Neural cell (in vitro differentiated cells): ENCODE measurements around the gene PIGT. TPM values are rescaled to one million over a fixed set of nuclear protein-coding genes. Genes with fewer than 3 reads are reported as not detected.

Source experiments
- H2AFZ ChIP-seq: fragments of 200-600, 300-800 bp; sonication (generic), shearing (Covaris generic); 2 replicates; pipeline ENCODE4 v1.6.0; 2014; ENCODE audit warnings: low read depth, mild to moderate bottlenecking, antibody characterized with exemption, low read length, moderate library complexity
- H3F3A ChIP-seq: fragments of 200-600 bp; shearing (Covaris generic); 2 replicates; pipeline ENCODE4 v1.6.1; 2016; ENCODE audit warnings: mild to moderate bottlenecking, moderate library complexity, mixed read lengths, antibody characterized with exemption, low read length; ENCODE audit not compliant: insufficient read depth, poor library complexity, severe bottlenecking
- H3K27ac ChIP-seq: fragments of 200-600, 300-800 bp; sonication (generic), shearing (Covaris generic); 2 replicates; pipeline ENCODE4 v1.5.1; 2014; ENCODE audit warnings: mild to moderate bottlenecking, low read length, moderate library complexity
- H3K27me3 ChIP-seq: fragments of 300-800, 200-600 bp; sonication (generic), shearing (Covaris generic); 2 replicates; pipeline ENCODE4 v1.6.0; 2014; ENCODE audit warnings: mild to moderate bottlenecking, low read depth, low read length, moderate library complexity; ENCODE audit not compliant: insufficient read depth
- H3K36me3 ChIP-seq: fragments of 300-800, 200-600 bp; sonication (generic), shearing (Covaris generic); 2 replicates; pipeline ENCODE4 v1.5.1; 2014; ENCODE audit warnings: mild to moderate bottlenecking, antibody characterized with exemption, low read length, moderate library complexity; ENCODE audit not compliant: insufficient read depth
- H3K4me2 ChIP-seq: fragments of 300-800, 200-600 bp; sonication (generic), shearing (Covaris generic); 2 replicates; pipeline ENCODE4 v1.6.0; 2014; ENCODE audit warnings: mild to moderate bottlenecking, low read length
- H3K4me3 ChIP-seq: fragments of 300-800, 200-600 bp; sonication (generic), shearing (Covaris generic); 2 replicates; pipeline ENCODE4 v1.5.1; 2014; ENCODE audit warnings: mild to moderate bottlenecking, low read length, moderate library complexity
- H3K79me2 ChIP-seq: fragments of 200-600 bp; shearing (Covaris generic); replicated peaks from 2 replicates; pipeline ENCODE4 v1.6.0; 2014; ENCODE audit warnings: mild to moderate bottlenecking, low read length, moderate library complexity; ENCODE audit not compliant: insufficient read depth
- H3K9ac ChIP-seq: fragments of 300-800, 200-600 bp; sonication (generic), shearing (Covaris generic); 2 replicates; pipeline ENCODE4 v1.6.1; 2016; ENCODE audit warnings: mild to moderate bottlenecking, low read length, mixed read lengths
- H3K9me2 ChIP-seq: fragments of 200-600 bp; shearing (Covaris generic); 2 replicates; pipeline ENCODE4 v1.6.1; 2016; ENCODE audit warnings: mild to moderate bottlenecking, low read length, mixed read lengths; ENCODE audit not compliant: insufficient read depth
- H3K9me3 ChIP-seq: fragments of 200-600, 300-800 bp; sonication (generic), shearing (Covaris generic); 2 replicates; pipeline ENCODE4 v1.6.1; 2016; ENCODE audit warnings: mild to moderate bottlenecking, mixed run types, low read length, moderate library complexity, mixed read lengths
- H4K20me1 ChIP-seq: fragments of 200-600 bp; shearing (Covaris generic); 2 replicates; pipeline ENCODE4 v1.6.1; 2016; ENCODE audit warnings: mild to moderate bottlenecking, mixed run types; ENCODE audit not compliant: insufficient read depth
- EP300 ChIP-seq: fragments of 450-650 bp; conservative IDR thresholded peaks from 2 replicates; pipeline ENCODE4 v1.6.1; 2014; ENCODE audit warnings: antibody characterized with exemption, mild to moderate bottlenecking, moderate library complexity; ENCODE audit not compliant: poor library complexity, severe bottlenecking
- EZH2 ChIP-seq: fragments of 200-600, 300-800 bp; shearing (Covaris generic), sonication (generic); IDR thresholded peaks from 2 replicates; pipeline ENCODE4 v1.6.1; 2014; ENCODE audit warnings: antibody characterized with exemption, low read length, borderline replicate concordance, mild to moderate bottlenecking; ENCODE audit not compliant: insufficient read depth, poor library complexity, severe bottlenecking
- MXI1 ChIP-seq: fragments of 450-650 bp; conservative IDR thresholded peaks from 2 replicates; pipeline ENCODE4 v1.6.1; 2014; ENCODE audit warnings: antibody characterized with exemption, mild to moderate bottlenecking; ENCODE audit not compliant: poor library complexity, severe bottlenecking
- POLR2AphosphoS5 ChIP-seq: IDR thresholded peaks from 2 replicates; pipeline ENCODE4 v1.6.1; 2012
- RAD21 ChIP-seq: fragments of 450-650 bp; conservative IDR thresholded peaks from 2 replicates; pipeline ENCODE4 v1.6.1; 2014; ENCODE audit warnings: antibody characterized with exemption, mild to moderate bottlenecking, moderate library complexity
- SMC3 ChIP-seq: fragments of 450-650 bp; conservative IDR thresholded peaks from 2 replicates; pipeline ENCODE4 v1.6.1; 2014; ENCODE audit warnings: antibody characterized with exemption, mild to moderate bottlenecking, moderate library complexity; ENCODE audit not compliant: poor library complexity
- TAF1 ChIP-seq: IDR thresholded peaks from 2 replicates; pipeline ENCODE4 v1.6.1; 2012; ENCODE audit warnings: low read depth
- polyA plus RNA-seq: library from polyadenylated mRNA; depleted of rRNA; stranded (reverse); fragments of >200 nt; gene quantifications from 2 replicates; pipeline ENCODE4 v1.2.3, GENCODE V29; 2014
- TF ChIP-seq, protein P1 (sequence below): fragments of 450-650 bp; IDR thresholded peaks from 2 replicates; pipeline ENCODE4 v1.5.1; 2014; ENCODE audit warnings: antibody characterized with exemption, mild to moderate bottlenecking, moderate library complexity; ENCODE audit not compliant: poor library complexity, severe bottlenecking
- TF ChIP-seq, protein P2 (sequence below): IDR thresholded peaks from 2 replicates; pipeline ENCODE4 v1.6.1; 2012; ENCODE audit warnings: borderline replicate concordance

Gene PIGT
- polyA plus RNA-seq, 1 donor from 2014 or later = 24.3 TPM

DNA sequence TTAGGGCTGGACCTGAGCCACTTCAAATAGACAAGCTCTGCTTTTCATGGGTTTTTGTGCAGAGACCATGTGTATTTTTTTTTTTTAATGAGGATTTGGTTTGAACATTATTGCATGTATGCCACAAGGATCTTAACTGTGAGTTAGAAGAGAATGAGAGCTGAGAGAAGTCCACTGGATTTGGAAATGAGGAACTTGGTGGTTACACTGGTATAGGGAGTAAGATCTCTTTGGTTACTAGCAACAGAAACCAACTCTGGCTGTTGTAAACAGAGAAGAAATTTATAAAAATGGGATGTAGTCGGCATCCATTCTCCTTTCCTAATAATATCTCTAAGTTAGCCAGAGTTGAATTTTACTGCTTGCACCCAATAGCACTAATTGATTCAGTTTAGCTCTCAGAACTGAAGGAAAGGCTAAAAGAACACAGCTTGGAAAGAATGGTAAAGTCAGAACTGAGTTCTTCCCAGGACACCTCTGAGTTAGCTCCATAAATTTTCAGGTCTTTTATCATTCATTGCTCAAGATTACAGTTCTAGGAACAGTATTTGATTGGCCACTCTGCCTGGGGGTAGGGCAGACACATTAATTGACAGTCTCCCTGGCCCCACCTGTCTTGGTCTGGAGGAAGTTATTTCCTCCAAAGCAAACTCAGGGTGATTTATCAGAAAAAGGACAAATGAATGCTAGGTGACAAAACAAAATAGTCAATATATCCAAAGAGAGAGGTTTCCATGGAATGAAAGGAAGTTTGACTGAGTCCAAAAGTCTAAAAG is 49.7 kb downstream of the PIGT start:
- Histone ChIP-seq H3K79me2 (no peaks in the 10 kb centered on the region), H3K27ac (no peak overlapping the region), H4K20me1 (no peaks in the 10 kb centered on the region), H3K9ac (no peak overlapping the region), H3F3A (no peaks in the 10 kb centered on the region), H3K9me3 (no peaks in the 10 kb centered on the region), H3K27me3 (peaks cover 19% of the 10 kb centered on the region), H3K36me3 (no peaks in the 10 kb centered on the region), H3K4me3 (no peak overlapping the region), H2AFZ (no peak overlapping the region), H3K9me2 (no peaks in the 10 kb centered on the region), H3K4me2 (no peak overlapping the region)
- TF ChIP-seq EZH2 (no peak), TAF1 (no peak), SMC3 (no peak), RAD21 (no peak), MXI1 (no peak), POLR2AphosphoS5 (no peak), EP300 (no peak)
- TF ChIP-seq, protein P1, sequence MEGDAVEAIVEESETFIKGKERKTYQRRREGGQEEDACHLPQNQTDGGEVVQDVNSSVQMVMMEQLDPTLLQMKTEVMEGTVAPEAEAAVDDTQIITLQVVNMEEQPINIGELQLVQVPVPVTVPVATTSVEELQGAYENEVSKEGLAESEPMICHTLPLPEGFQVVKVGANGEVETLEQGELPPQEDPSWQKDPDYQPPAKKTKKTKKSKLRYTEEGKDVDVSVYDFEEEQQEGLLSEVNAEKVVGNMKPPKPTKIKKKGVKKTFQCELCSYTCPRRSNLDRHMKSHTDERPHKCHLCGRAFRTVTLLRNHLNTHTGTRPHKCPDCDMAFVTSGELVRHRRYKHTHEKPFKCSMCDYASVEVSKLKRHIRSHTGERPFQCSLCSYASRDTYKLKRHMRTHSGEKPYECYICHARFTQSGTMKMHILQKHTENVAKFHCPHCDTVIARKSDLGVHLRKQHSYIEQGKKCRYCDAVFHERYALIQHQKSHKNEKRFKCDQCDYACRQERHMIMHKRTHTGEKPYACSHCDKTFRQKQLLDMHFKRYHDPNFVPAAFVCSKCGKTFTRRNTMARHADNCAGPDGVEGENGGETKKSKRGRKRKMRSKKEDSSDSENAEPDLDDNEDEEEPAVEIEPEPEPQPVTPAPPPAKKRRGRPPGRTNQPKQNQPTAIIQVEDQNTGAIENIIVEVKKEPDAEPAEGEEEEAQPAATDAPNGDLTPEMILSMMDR = no peak
- TF ChIP-seq, protein P2, sequence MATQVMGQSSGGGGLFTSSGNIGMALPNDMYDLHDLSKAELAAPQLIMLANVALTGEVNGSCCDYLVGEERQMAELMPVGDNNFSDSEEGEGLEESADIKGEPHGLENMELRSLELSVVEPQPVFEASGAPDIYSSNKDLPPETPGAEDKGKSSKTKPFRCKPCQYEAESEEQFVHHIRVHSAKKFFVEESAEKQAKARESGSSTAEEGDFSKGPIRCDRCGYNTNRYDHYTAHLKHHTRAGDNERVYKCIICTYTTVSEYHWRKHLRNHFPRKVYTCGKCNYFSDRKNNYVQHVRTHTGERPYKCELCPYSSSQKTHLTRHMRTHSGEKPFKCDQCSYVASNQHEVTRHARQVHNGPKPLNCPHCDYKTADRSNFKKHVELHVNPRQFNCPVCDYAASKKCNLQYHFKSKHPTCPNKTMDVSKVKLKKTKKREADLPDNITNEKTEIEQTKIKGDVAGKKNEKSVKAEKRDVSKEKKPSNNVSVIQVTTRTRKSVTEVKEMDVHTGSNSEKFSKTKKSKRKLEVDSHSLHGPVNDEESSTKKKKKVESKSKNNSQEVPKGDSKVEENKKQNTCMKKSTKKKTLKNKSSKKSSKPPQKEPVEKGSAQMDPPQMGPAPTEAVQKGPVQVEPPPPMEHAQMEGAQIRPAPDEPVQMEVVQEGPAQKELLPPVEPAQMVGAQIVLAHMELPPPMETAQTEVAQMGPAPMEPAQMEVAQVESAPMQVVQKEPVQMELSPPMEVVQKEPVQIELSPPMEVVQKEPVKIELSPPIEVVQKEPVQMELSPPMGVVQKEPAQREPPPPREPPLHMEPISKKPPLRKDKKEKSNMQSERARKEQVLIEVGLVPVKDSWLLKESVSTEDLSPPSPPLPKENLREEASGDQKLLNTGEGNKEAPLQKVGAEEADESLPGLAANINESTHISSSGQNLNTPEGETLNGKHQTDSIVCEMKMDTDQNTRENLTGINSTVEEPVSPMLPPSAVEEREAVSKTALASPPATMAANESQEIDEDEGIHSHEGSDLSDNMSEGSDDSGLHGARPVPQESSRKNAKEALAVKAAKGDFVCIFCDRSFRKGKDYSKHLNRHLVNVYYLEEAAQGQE = no peak

DNA sequence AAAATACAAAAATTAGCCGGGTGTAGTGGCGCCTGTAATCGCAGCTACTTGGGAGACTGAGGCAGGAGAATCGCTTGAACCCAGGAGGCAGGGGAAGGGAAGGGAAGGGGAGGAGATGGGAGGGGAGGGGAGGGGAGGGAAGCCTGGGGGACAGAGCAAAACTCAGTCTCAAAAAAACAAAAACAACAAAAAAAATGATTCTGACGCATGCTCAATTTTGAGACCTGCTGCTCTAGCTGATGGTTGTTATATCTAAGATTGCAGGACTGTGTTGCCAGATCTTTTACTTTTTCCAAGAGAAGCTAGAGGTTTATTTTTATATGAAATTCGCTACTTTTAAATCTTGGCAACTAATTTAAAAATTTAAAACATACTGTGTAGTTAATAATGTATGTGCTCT is 51.2 kb downstream of the PIGT start:
- H4K20me1 ChIP-seq = no peaks in the 10 kb centered on the region
- no peaks in the 10 kb centered on the region for H3K79me2 ChIP-seq
- TF ChIP-seq MXI1 (no peak), TAF1 (no peak)
- TF ChIP-seq, protein P2 = no peak
- TF ChIP-seq, protein P1 = no peak
- H3F3A ChIP-seq = no peaks in the 10 kb centered on the region
- no peak overlapping the region for H3K4me3 ChIP-seq
- H3K9me2 ChIP-seq = no peaks in the 10 kb centered on the region
- no peaks in the 10 kb centered on the region for H3K9me3 ChIP-seq
- no peak overlapping the region for H3K27ac ChIP-seq
- no peak overlapping the region for H2AFZ ChIP-seq
- no peak overlapping the region for H3K9ac ChIP-seq
- H3K36me3 ChIP-seq = no peaks in the 10 kb centered on the region
- H3K4me2 ChIP-seq = no peak overlapping the region
- peaks cover 30% of the 10 kb centered on the region for H3K27me3 ChIP-seq
